ENCODE data around the gene KIF11.

KIF11 gene

DNA sequence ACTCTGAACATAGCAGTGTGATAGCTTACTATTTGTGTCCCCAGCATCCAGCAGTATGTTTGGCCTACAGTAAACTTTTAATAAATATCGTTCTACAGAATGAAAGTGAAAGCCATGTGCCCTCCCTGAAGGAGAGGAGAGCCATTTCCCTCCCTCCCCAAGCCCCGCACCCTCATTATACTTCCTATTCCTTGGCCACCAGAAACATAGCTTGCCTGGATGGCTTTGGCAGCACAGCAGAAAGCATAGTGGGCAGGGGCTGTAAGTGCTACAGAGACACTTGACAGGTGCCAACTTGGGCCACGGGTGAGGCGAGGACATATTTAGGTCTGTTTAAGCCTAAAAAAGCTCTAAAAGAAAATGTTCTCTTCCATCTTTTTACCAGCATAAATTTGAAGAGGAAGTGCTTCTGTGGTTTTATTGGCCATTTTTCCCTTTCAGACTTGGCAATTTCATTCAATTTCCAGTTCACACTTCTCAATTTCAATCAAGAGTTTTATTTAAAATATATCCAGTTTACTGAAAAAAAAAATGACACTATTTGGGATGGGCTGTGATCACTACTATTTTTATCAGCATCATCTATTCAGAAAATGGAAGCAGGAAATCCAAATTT lies 109.5 kb downstream of the KIF11 start:
- ChIA-PET CTCF (interaction anchor here (0.6 kb wide), 1 partner anchor 132 kb away, joined by 3 read pairs; no protein-coding TSS in a partner anchor), POLR2A (no interaction called here)
- TF ChIP-seq, protein P1, sequence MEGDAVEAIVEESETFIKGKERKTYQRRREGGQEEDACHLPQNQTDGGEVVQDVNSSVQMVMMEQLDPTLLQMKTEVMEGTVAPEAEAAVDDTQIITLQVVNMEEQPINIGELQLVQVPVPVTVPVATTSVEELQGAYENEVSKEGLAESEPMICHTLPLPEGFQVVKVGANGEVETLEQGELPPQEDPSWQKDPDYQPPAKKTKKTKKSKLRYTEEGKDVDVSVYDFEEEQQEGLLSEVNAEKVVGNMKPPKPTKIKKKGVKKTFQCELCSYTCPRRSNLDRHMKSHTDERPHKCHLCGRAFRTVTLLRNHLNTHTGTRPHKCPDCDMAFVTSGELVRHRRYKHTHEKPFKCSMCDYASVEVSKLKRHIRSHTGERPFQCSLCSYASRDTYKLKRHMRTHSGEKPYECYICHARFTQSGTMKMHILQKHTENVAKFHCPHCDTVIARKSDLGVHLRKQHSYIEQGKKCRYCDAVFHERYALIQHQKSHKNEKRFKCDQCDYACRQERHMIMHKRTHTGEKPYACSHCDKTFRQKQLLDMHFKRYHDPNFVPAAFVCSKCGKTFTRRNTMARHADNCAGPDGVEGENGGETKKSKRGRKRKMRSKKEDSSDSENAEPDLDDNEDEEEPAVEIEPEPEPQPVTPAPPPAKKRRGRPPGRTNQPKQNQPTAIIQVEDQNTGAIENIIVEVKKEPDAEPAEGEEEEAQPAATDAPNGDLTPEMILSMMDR (IDR thresholded peaks at IDR 0.05; ENCODE audit: insufficient read depth, low read length, missing control alignments), result no peak
- no peak for DNase-seq (ENCODE audit: low read depth, low spot score)
- H3K4me3 ChIP-seq (ENCODE audit: low read depth, low read length), result no peak overlapping the region

All from AG04449 (cell line).